ENCODE results near the gene CDCA7. TPM values are rescaled to one million over a fixed set of nuclear protein-coding genes. Genes with fewer than 3 reads are reported as not detected.

CDCA7 gene
- total RNA-seq, 4 donors from 2014 or later: 1.1 to 3.3 (median 1.4) TPM; not detected in 1

GRCh38 chr2:173343921-173344320, 10.8 kb upstream of the CDCA7 start:
- Histone ChIP-seq H3K9me3 (no peaks in the 10 kb centered on the region), H3K36me3 (no peaks in the 10 kb centered on the region), H3K4me1 (no peaks in the 10 kb centered on the region), H3K27ac (no peak overlapping the region), H3K4me3 (no peak overlapping the region), H3K27me3 (no peaks in the 10 kb centered on the region)
- no peak for DNase-seq
- intact Hi-C loops (cut with DNase I; ENCODE audit: low total_unique reads): no loop called here
- in situ Hi-C loops (cut with MboI; ENCODE audit: low sequenced_read_pairs in 4 of 4): no loop called here
- TF ChIP-seq, protein P1, sequence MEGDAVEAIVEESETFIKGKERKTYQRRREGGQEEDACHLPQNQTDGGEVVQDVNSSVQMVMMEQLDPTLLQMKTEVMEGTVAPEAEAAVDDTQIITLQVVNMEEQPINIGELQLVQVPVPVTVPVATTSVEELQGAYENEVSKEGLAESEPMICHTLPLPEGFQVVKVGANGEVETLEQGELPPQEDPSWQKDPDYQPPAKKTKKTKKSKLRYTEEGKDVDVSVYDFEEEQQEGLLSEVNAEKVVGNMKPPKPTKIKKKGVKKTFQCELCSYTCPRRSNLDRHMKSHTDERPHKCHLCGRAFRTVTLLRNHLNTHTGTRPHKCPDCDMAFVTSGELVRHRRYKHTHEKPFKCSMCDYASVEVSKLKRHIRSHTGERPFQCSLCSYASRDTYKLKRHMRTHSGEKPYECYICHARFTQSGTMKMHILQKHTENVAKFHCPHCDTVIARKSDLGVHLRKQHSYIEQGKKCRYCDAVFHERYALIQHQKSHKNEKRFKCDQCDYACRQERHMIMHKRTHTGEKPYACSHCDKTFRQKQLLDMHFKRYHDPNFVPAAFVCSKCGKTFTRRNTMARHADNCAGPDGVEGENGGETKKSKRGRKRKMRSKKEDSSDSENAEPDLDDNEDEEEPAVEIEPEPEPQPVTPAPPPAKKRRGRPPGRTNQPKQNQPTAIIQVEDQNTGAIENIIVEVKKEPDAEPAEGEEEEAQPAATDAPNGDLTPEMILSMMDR (IDR thresholded peaks at IDR 0.05 in 4 of 5, conservative IDR thresholded peaks at IDR 0.05 in 1 of 5): no peak
- no peak for TF ChIP-seq POLR2A (IDR thresholded peaks at IDR 0.05)
- no peak for ATAC-seq

- H3K27ac ChIP-seq: no peak overlapping the region
- TF ChIP-seq POLR2A (IDR thresholded peaks at IDR 0.05): no peak
- TF ChIP-seq, protein P1 (IDR thresholded peaks at IDR 0.05 in 4 of 5, conservative IDR thresholded peaks at IDR 0.05 in 1 of 5): no peak
- H3K4me3 ChIP-seq: no peak overlapping the region
- DNase-seq (no peak), ATAC-seq (no peak)
- H3K27me3 ChIP-seq: no peaks in the 10 kb centered on the region
- no peaks in the 10 kb centered on the region for H3K4me1 ChIP-seq
- in situ Hi-C loops (cut with MboI; ENCODE audit: low sequenced_read_pairs in 4 of 4) (no loop called here), intact Hi-C loops (cut with DNase I; ENCODE audit: low total_unique reads) (no loop called here)
- no peaks in the 10 kb centered on the region for H3K9me3 ChIP-seq
- no peaks in the 10 kb centered on the region for H3K36me3 ChIP-seq
These were observed 8.6 kb upstream of the CDCA7 start for GRCh38 chr2:173346035-173346434.

- intact Hi-C loops (cut with DNase I; ENCODE audit: low total_unique reads): no loop called here
- H3K9me3 ChIP-seq: no peaks in the 10 kb centered on the region
These were observed 7.1 kb upstream of the CDCA7 start for GRCh38 chr2:173347305-173348168.

GRCh38 chr2:173349287-173349686, 5.4 kb upstream of the CDCA7 start:
- intact Hi-C loops (cut with DNase I; ENCODE audit: low total_unique reads): no loop called here
- Histone ChIP-seq H3K27ac (no peak overlapping the region), H3K9me3 (no peaks in the 10 kb centered on the region), H3K36me3 (no peaks in the 10 kb centered on the region), H3K4me1 (peaks cover 7 to 8% of the 10 kb centered on the region in 2 donors), H3K4me3 (no peak overlapping the region), H3K27me3 (peaks cover 0 to 16% (median 13%) of the 10 kb centered on the region in 3 donors)
- no peak for DNase-seq
- in situ Hi-C loops (cut with MboI; ENCODE audit: low sequenced_read_pairs in 4 of 4): no loop called here
- TF ChIP-seq, protein P1 (IDR thresholded peaks at IDR 0.05 in 4 of 5, conservative IDR thresholded peaks at IDR 0.05 in 1 of 5): no peak
- no peak for TF ChIP-seq POLR2A (IDR thresholded peaks at IDR 0.05)
- no peak for ATAC-seq

More at GRCh38 chr2:173347305-173348168, 7.1 kb upstream of the CDCA7 start:
- no peaks in the 10 kb centered on the region for H3K36me3 ChIP-seq
- no peak for TF ChIP-seq POLR2A (IDR thresholded peaks at IDR 0.05)
- DNase-seq (no peak), ATAC-seq (no peak)
- H3K27me3 ChIP-seq: no peaks in the 10 kb centered on the region
- in situ Hi-C loops (cut with MboI; ENCODE audit: low sequenced_read_pairs in 4 of 4): no loop called here
- H3K4me3 ChIP-seq: no peak overlapping the region
- no peak overlapping the region for H3K27ac ChIP-seq
- no peaks in the 10 kb centered on the region for H3K4me1 ChIP-seq

DNA sequence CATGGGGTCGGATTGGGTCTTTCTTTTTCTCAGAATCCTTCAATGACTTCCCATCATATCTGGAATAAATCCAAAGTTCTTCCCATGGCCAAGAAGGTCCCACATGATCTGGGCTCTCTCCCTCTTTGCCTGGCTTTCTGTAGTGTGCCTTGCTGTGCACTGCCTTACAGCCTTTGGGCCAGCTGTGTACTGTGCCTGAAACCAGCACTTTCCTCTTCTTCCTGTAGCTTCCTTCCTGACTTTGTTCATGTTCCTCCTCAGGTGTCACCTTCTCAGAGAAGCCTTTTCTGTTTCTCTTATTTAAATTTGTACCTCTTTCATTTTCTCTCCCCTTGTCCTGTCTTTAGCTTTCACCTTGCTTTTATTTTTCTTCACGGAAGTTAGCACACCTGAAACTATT, 4.3 kb upstream of the CDCA7 start:
- Histone ChIP-seq H3K4me3 (no peak overlapping the region), H3K4me1 (peaks cover 8 to 11% of the 10 kb centered on the region in 2 donors), H3K27ac (no peak overlapping the region), H3K27me3 (peaks cover 0 to 18% (median 13%) of the 10 kb centered on the region in 3 donors), H3K9me3 (no peaks in the 10 kb centered on the region), H3K36me3 (no peaks in the 10 kb centered on the region)
- TF ChIP-seq, protein P1 (IDR thresholded peaks at IDR 0.05 in 4 of 5, conservative IDR thresholded peaks at IDR 0.05 in 1 of 5): no peak
- TF ChIP-seq POLR2A (IDR thresholded peaks at IDR 0.05): no peak
- DNase-seq: no peak
- in situ Hi-C loops (cut with MboI; ENCODE audit: low sequenced_read_pairs in 4 of 4) (loop anchor here in 3 of 4 donors (5.0 to 25.0 kb wide), 3 partner anchors 323 to 388 kb away; no protein-coding TSS in a partner anchor), intact Hi-C loops (cut with DNase I; ENCODE audit: low total_unique reads) (loop anchor here (5.0 kb wide), 2 partner anchors 118 to 378 kb away; no protein-coding TSS in a partner anchor)
- no peak for ATAC-seq
